ENCODE results near the gene REV1.
"Not testable (repeated sequence)": the region's sequence is repeated elsewhere in the genome, so short reads cannot be mapped to it uniquely, and the experiment has no call there.

Gene REV1

GRCh38 chr2:99489761-99490622 lies at the start of gene REV1:
Gene REV1 (minus strand): TSS chr2:99490017. CDS start chr2:99464975, 25,042 bp downstream.
- no peaks in the 10 kb centered on the region for H3K27me3 Mint-ChIP-seq
- H3K9me3 Mint-ChIP-seq = no peaks in the 10 kb centered on the region
- H3K4me1 Mint-ChIP-seq = peaks cover 39% of the 10 kb centered on the region
- ATAC-seq = peak; percentile 95
- peak within 1 kb of the TSS; percentile 98 for H3K4me3 Mint-ChIP-seq
- H3K27ac Mint-ChIP-seq = peak within 1 kb of the TSS; percentile 88
- no peaks in the 10 kb centered on the region for H3K36me3 Mint-ChIP-seq

- Mint-ChIP-seq H3K9me3 (peaks cover 10% of the 10 kb centered on the region), H3K4me1 (no peaks in the 10 kb centered on the region), H3K27ac (no peak overlapping the region), H3K36me3 (no peaks in the 10 kb centered on the region), H3K4me3 (no peak overlapping the region), H3K27me3 (no peaks in the 10 kb centered on the region)
- no peak for ATAC-seq
These were observed 48.2 kb upstream of the REV1 start for GRCh38 chr2:99537910-99538485.

- Mint-ChIP-seq H3K9me3 (no peaks in the 10 kb centered on the region), H3K4me1 (no peaks in the 10 kb centered on the region), H3K27ac (no peak overlapping the region), H3K27me3 (peaks cover 25% of the 10 kb centered on the region), H3K4me3 (no peak overlapping the region), H3K36me3 (no peaks in the 10 kb centered on the region)
- ATAC-seq = no peak
These were observed 34.2 kb upstream of the REV1 start for GRCh38 chr2:99524056-99524455.

GRCh38 chr2:99522157-99522556 lies 32.3 kb upstream of the REV1 start:
- no peak overlapping the region for H3K4me3 Mint-ChIP-seq
- H3K27ac Mint-ChIP-seq = no peak overlapping the region
- no peaks in the 10 kb centered on the region for H3K4me1 Mint-ChIP-seq
- no peak for ATAC-seq
- H3K27me3 Mint-ChIP-seq = peaks cover 25% of the 10 kb centered on the region
- no peaks in the 10 kb centered on the region for H3K9me3 Mint-ChIP-seq
- no peaks in the 10 kb centered on the region for H3K36me3 Mint-ChIP-seq

GRCh38 chr2:99520813-99521212 lies 31.0 kb upstream of the REV1 start:
- H3K9me3 Mint-ChIP-seq = no peaks in the 10 kb centered on the region
- H3K4me1 Mint-ChIP-seq = no peaks in the 10 kb centered on the region
- no peak for ATAC-seq
- H3K36me3 Mint-ChIP-seq = no peaks in the 10 kb centered on the region
- H3K27me3 Mint-ChIP-seq = peaks cover 25% of the 10 kb centered on the region
- no peak overlapping the region for H3K27ac Mint-ChIP-seq
- H3K4me3 Mint-ChIP-seq = no peak overlapping the region

GRCh38 chr2:99520195-99520594 lies 30.4 kb upstream of the REV1 start:
- Mint-ChIP-seq H3K27ac (no peak overlapping the region), H3K27me3 (peaks cover 25% of the 10 kb centered on the region), H3K9me3 (no peaks in the 10 kb centered on the region), H3K4me3 (no peak overlapping the region), H3K4me1 (no peaks in the 10 kb centered on the region), H3K36me3 (no peaks in the 10 kb centered on the region)
- no peak for ATAC-seq

- no peak for ATAC-seq
These were observed 24.5 kb upstream of the REV1 start for GRCh38 chr2:99514357-99514756.

GRCh38 chr2:99512181-99512591 lies 22.4 kb upstream of the REV1 start:
- H3K36me3 Mint-ChIP-seq = no peaks in the 10 kb centered on the region
- H3K27ac Mint-ChIP-seq = no peak overlapping the region
- H3K27me3 Mint-ChIP-seq = peaks cover under 1% of the 10 kb centered on the region
- no peak for ATAC-seq
- no peak overlapping the region for H3K4me3 Mint-ChIP-seq
- no peaks in the 10 kb centered on the region for H3K9me3 Mint-ChIP-seq
- no peaks in the 10 kb centered on the region for H3K4me1 Mint-ChIP-seq

More at GRCh38 chr2:99514357-99514756, 24.5 kb upstream of the REV1 start:
- H3K27me3 Mint-ChIP-seq = peaks cover 16% of the 10 kb centered on the region
- no peak overlapping the region for H3K27ac Mint-ChIP-seq
- no peak overlapping the region for H3K4me3 Mint-ChIP-seq
- H3K36me3 Mint-ChIP-seq = no peaks in the 10 kb centered on the region
- H3K9me3 Mint-ChIP-seq = no peaks in the 10 kb centered on the region
- H3K4me1 Mint-ChIP-seq = no peaks in the 10 kb centered on the region

GRCh38 chr2:99509387-99509786 lies 19.6 kb upstream of the REV1 start:
- ATAC-seq = no peak
- Mint-ChIP-seq H3K27me3 (no peaks in the 10 kb centered on the region), H3K36me3 (no peaks in the 10 kb centered on the region), H3K27ac (no peak overlapping the region), H3K4me3 (no peak overlapping the region), H3K9me3 (no peaks in the 10 kb centered on the region), H3K4me1 (peaks cover 12% of the 10 kb centered on the region)

- Mint-ChIP-seq H3K36me3 (no peaks in the 10 kb centered on the region), H3K4me3 (no peak overlapping the region), H3K9me3 (no peaks in the 10 kb centered on the region), H3K27ac (no peak overlapping the region), H3K4me1 (peaks cover 19% of the 10 kb centered on the region), H3K27me3 (no peaks in the 10 kb centered on the region)
- no peak for ATAC-seq
These were observed 18.4 kb upstream of the REV1 start for GRCh38 chr2:99507937-99508818.

GRCh38 chr2:99504844-99505584 lies 15.2 kb upstream of the REV1 start:
- Mint-ChIP-seq H3K4me3 (no peak overlapping the region), H3K27ac (peak overlapping the region; percentile 3), H3K27me3 (peaks cover 10% of the 10 kb centered on the region), H3K36me3 (no peaks in the 10 kb centered on the region), H3K9me3 (no peaks in the 10 kb centered on the region), H3K4me1 (peaks cover 19% of the 10 kb centered on the region)
- peak; percentile 54 for ATAC-seq

GRCh38 chr2:99503662-99504416 lies 14.0 kb upstream of the REV1 start:
- ATAC-seq, H3K27ac Mint-ChIP-seq: not testable (repeated sequence)

GRCh38 chr2:99496021-99496420 lies 6.2 kb upstream of the REV1 start:
- Mint-ChIP-seq H3K9me3 (no peaks in the 10 kb centered on the region), H3K36me3 (no peaks in the 10 kb centered on the region), H3K4me3 (no peak overlapping the region), H3K27ac (no peak overlapping the region), H3K27me3 (peaks cover 48% of the 10 kb centered on the region), H3K4me1 (peaks cover 17% of the 10 kb centered on the region)
- no peak for ATAC-seq

More at GRCh38 chr2:99503662-99504416, 14.0 kb upstream of the REV1 start:
- not testable (repeated sequence) for H3K9me3 Mint-ChIP-seq, H3K36me3 Mint-ChIP-seq, H3K4me3 Mint-ChIP-seq
- Mint-ChIP-seq H3K27me3 (peaks cover 22% of the 10 kb centered on the region), H3K4me1 (peaks cover 19% of the 10 kb centered on the region)

Measured in stimulated activated memory B cell treated with anti-CD40 and anti-IgM and Interleukin-4, amounts not matched to agents 10 μg/mL and 1 μg/mL and 100 μg/mL, for 72 hours (primary cell).